IMR-90 (cell line): ENCODE measurements around the gene TMEM131. TPM values are rescaled to one million over a fixed set of nuclear protein-coding genes. Genes with fewer than 3 reads are reported as not detected.
"Not testable (repeated sequence)": the region's sequence is repeated elsewhere in the genome, so short reads cannot be mapped to it uniquely, and the experiment has no call there.

Experiments used
- ATAC-seq: fragments of 200-7000 bp; cut with Tn5 transposase; 2 replicates; pipeline ENCODE4 v1.9.1; 2020; ENCODE audit warnings: low read depth, mild to moderate bottlenecking, moderate library complexity
- BruUV-seq: library from RNA; stranded (reverse); fragments of 400-500 nt; replicated peaks from 2 replicates; lab custom pipeline; 2021; lab: Mats Ljungman, UMichigan
- CTCF ChIA-PET: fragments of 300-600 bp; formaldehyde crosslinking; extraction: SDS; loops from one replicate; lab custom pipeline; 2021; ENCODE audit warnings: antibody characterized with exemption; lab: Yijun Ruan, JAX
- POLR2A ChIA-PET: fragments of 300-600 bp; sonication (Branson Sonifier 250); formaldehyde crosslinking; loops from one replicate; lab custom pipeline; 2022; ENCODE audit warnings: antibody characterized with exemption; ENCODE audit not compliant: unreplicated experiment; lab: Charles Lee
- DNase-seq: peaks from one replicate; pipeline ENCODE4 v3.0.0; 2013
- H2AFZ ChIP-seq: replicated peaks from 2 replicates; pipeline ENCODE3; 2013; ENCODE audit warnings: low read length, mild to moderate bottlenecking; ENCODE audit not compliant: poor library complexity
- H2AK5ac ChIP-seq: 2 replicates; pipeline ENCODE4 v1.6.1; 2013; ENCODE audit warnings: low read depth, low read length, inconsistent platforms
- H2AK9ac ChIP-seq: replicated peaks from 2 replicates; pipeline ENCODE3; 2013; ENCODE audit warnings: mild to moderate bottlenecking, low read depth, low read length, moderate library complexity; ENCODE audit not compliant: poor library complexity
- H2BK120ac ChIP-seq: 2 replicates; pipeline ENCODE4 v1.6.1; 2013; ENCODE audit warnings: low read depth, low read length, inconsistent platforms
- H2BK15ac ChIP-seq: 3 replicates; pipeline ENCODE4 v1.6.1; 2013; ENCODE audit warnings: low read depth, low read length, inconsistent platforms
- H2BK20ac ChIP-seq: 2 replicates; pipeline ENCODE4 v1.6.1; 2013; ENCODE audit warnings: low read depth, mild to moderate bottlenecking, inconsistent platforms, low read length, moderate library complexity
- H2BK5ac ChIP-seq: 2 replicates; pipeline ENCODE4 v1.6.1; 2013; ENCODE audit warnings: mild to moderate bottlenecking, low read depth, low read length, inconsistent platforms; ENCODE audit not compliant: poor library complexity, severe bottlenecking
- H3K14ac ChIP-seq: replicated peaks from 2 replicates; pipeline ENCODE4 v1.6.1; 2013; ENCODE audit warnings: low read depth, low read length, inconsistent platforms
- H3K18ac ChIP-seq: 2 replicates; pipeline ENCODE4 v1.6.1; 2013; ENCODE audit warnings: low read depth, low read length, control low read depth
- H3K23ac ChIP-seq: 2 replicates; pipeline ENCODE4 v1.6.1; 2013; ENCODE audit warnings: low read depth, low read length, inconsistent platforms
- H3K27ac ChIP-seq: 2 replicates; pipeline ENCODE4 v1.5.1; 2013; ENCODE audit warnings: mild to moderate bottlenecking, control low read depth, low read length; ENCODE audit not compliant: insufficient read depth
- H3K27me3 ChIP-seq: 2 replicates; pipeline ENCODE4 v1.6.1; 2013; ENCODE audit warnings: low read length; ENCODE audit not compliant: control insufficient read depth, insufficient read depth
- H3K36me3 ChIP-seq: 2 replicates; pipeline ENCODE4 v1.6.1; 2013; ENCODE audit warnings: low read length, mixed read lengths; ENCODE audit not compliant: control insufficient read depth, insufficient read depth
- H3K4ac ChIP-seq: 2 replicates; pipeline ENCODE4 v1.6.1; 2013; ENCODE audit warnings: low read depth, low read length, inconsistent platforms
- H3K4me1 ChIP-seq: 2 replicates; pipeline ENCODE4 v1.6.1; 2013; ENCODE audit warnings: low read length, mixed read lengths; ENCODE audit not compliant: control insufficient read depth, insufficient read depth
- H3K4me2 ChIP-seq: 2 replicates; pipeline ENCODE4 v1.6.1; 2013; ENCODE audit warnings: low read depth, mild to moderate bottlenecking, control low read depth, low read length, moderate library complexity
- H3K4me3 ChIP-seq: 2 replicates; pipeline ENCODE4 v1.5.1; 2013; ENCODE audit warnings: low read depth, mild to moderate bottlenecking, control low read depth, low read length, moderate library complexity; ENCODE audit not compliant: insufficient read depth
- H3K56ac ChIP-seq: 2 replicates; pipeline ENCODE4 v1.6.1; 2013; ENCODE audit warnings: low read length, inconsistent platforms; ENCODE audit not compliant: insufficient read depth; ENCODE audit errors: extremely low read depth
- H3K79me1 ChIP-seq, 2 experiments: 2 replicates each; pipeline ENCODE4 v1.6.1; 2013; ENCODE audit warnings: low read length in 2 of 2, inconsistent platforms in 1 of 2, low read depth in 1 of 2
- H3K9ac ChIP-seq: 2 replicates; pipeline ENCODE4 v1.6.1; 2013; ENCODE audit warnings: low read depth, low read length, control low read depth
- H3K9me1 ChIP-seq: 2 replicates; pipeline ENCODE4 v1.6.1; 2013; ENCODE audit warnings: low read length, inconsistent platforms; ENCODE audit not compliant: insufficient read depth
- H3K9me3 ChIP-seq: 2 replicates; pipeline ENCODE4 v1.6.1; 2013; ENCODE audit warnings: low read length; ENCODE audit not compliant: control insufficient read depth, insufficient read depth
- H4K20me1 ChIP-seq: 2 replicates; pipeline ENCODE4 v1.6.1; 2013; ENCODE audit warnings: low read length, inconsistent platforms; ENCODE audit not compliant: insufficient read depth
- H4K5ac ChIP-seq: 2 replicates; pipeline ENCODE4 v1.6.1; 2013; ENCODE audit warnings: mild to moderate bottlenecking, low read depth, low read length, control low read depth
- H4K8ac ChIP-seq, 2 experiments: 2 replicates each; pipeline ENCODE4 v1.6.1; 2013; ENCODE audit warnings: low read depth in 2 of 2, low read length in 2 of 2, control low read depth in 1 of 2, inconsistent platforms in 1 of 2
- H4K91ac ChIP-seq: 2 replicates; pipeline ENCODE4 v1.6.1; 2013; ENCODE audit warnings: low read depth, low read length, inconsistent platforms; ENCODE audit not compliant: insufficient read depth
- CEBPB ChIP-seq: IDR thresholded peaks from 2 replicates; pipeline ENCODE4 v1.6.1; 2012; ENCODE audit warnings: low read depth, low read length, improper control_type of control experiment
- CHD1 ChIP-seq: IDR thresholded peaks from 2 replicates; pipeline ENCODE4 v1.6.1; 2012; ENCODE audit warnings: low read depth, low read length, improper control_type of control experiment
- FOS ChIP-seq: fragments of 150-350 bp; IDR thresholded peaks from 2 replicates; pipeline ENCODE4 v1.6.1; 2016; ENCODE audit warnings: low read depth, low read length
- RCOR1 ChIP-seq: IDR thresholded peaks from 2 replicates; pipeline ENCODE4 v1.6.1; 2012; ENCODE audit warnings: mild to moderate bottlenecking, low read length, improper control_type of control experiment; ENCODE audit not compliant: insufficient replicate concordance
- RFX5 ChIP-seq: IDR thresholded peaks from 2 replicates; pipeline ENCODE4 v1.8.0; 2012; ENCODE audit warnings: low read depth, mild to moderate bottlenecking, low read length, moderate library complexity
- WGBS, 2 experiments: methylation state at CpG; one replicate each; pipeline versions ENCODE4 v1.1.5 to v1.1.7; 2013; ENCODE audit warnings: missing lambda C conversion rate in 2 of 2; ENCODE audit not compliant: insufficient read length in 1 of 2; ENCODE audit errors: extremely low coverage in 2 of 2; 5-methylcytosine and 5-hydroxymethylcytosine counted together
- dilution Hi-C: fragments of 300-500 bp; cut with HindIII; formaldehyde crosslinking; loops from one replicate; pipeline ENCODE4 v1.14.3; 2018; ENCODE audit warnings: low sequenced_read_pairs; ENCODE audit not compliant: unreplicated experiment
- in situ Hi-C: fragments of 300-500 bp; cut with MboI; formaldehyde crosslinking; loops from 3 replicates; pipeline ENCODE4 v1.14.3; 2019; ENCODE audit warnings: low sequenced_read_pairs, inconsistent platforms, mixed read lengths
- intact Hi-C: fragments of 100-400 bp; cut with micrococcal nuclease; formaldehyde crosslinking; loops from 2 replicates; pipeline ENCODE4 v1.10.0; 2022
- polyA plus RNA-seq, 3 experiments: library from polyadenylated mRNA; depleted of rRNA; stranded (reverse); fragments of >200 nt; gene quantifications; 2 replicates each; pipeline ENCODE4 v1.2.3, GENCODE V29; 2012; ENCODE audit warnings: low replicate concordance in 1 of 3
- total RNA-seq: library from RNA; depleted of rRNA; stranded (reverse); fragments of >200 nt; gene quantifications from 2 replicates; pipeline ENCODE4 v1.2.3, GENCODE V29; 2012

TMEM131 gene
- total and polyA plus RNA-seq, 2 of the 4 experiments (the other 2 are of a cell fraction), result 13.3 to 14.0 TPM

DNA sequence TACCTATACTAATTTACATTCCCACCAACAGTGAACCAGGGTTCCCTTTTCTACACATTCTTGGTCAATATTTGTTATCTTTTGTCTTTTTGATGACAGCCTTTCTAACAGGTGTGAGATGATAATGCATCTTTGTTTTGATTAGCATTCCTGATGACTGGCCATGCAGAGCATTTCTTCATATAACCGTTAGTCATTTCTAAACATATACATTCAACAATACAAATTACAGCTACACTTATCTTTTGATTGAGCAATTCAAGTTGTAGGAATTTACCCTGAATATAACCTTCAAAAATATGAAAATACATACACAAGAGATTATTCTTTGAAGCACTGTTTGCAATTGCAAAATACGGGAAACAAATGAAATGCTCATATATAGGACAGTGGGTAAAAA lies 94.9 kb downstream of the TMEM131 start:
- Histone ChIP-seq H3K36me3 (peaks cover 3% of the 10 kb centered on the region; the same call in 1 of the 2 replicates), H3K9me3 (peaks cover 2% of the 10 kb centered on the region; the same call in 1 of the 2 replicates), H3K9ac (no peak overlapping the region), H2BK5ac (no peak overlapping the region), H2AK9ac (no peak overlapping the region), H3K23ac (no peak overlapping the region), H2BK20ac (no peak overlapping the region), H3K27ac (no peak overlapping the region), H3K18ac (no peak overlapping the region), H4K91ac (no peak overlapping the region), H2AK5ac (no peak overlapping the region), H3K4ac (no peak overlapping the region), H3K4me2 (no peak overlapping the region), H3K4me3 (no peak overlapping the region), H3K4me1 (no peaks in the 10 kb centered on the region), H3K27me3 (no peaks in the 10 kb centered on the region), H3K9me1 (0 out of 2 replicates have a peak, but pooled peaks cover 3% of the 10 kb centered on the region), H2BK120ac (no peak overlapping the region), H4K5ac (no peak overlapping the region), H3K14ac (no peak overlapping the region), H3K79me1 (peaks cover 8 to 21% of the 10 kb centered on the region in 2 experiments), H2AFZ (no peak overlapping the region), H4K8ac (no peak overlapping the region), H4K20me1 (no peaks in the 10 kb centered on the region), H2BK15ac (no peak overlapping the region), H3K56ac (no peak overlapping the region)
- ATAC-seq, result peak; percentile 62
- in situ Hi-C loops, result no loop called here
- TF ChIP-seq FOS, result peak; percentile 52
- TF ChIP-seq CEBPB, result peak; percentile 93
- no peak for TF ChIP-seq RFX5
- peak; percentile 54 for TF ChIP-seq RCOR1
- TF ChIP-seq CHD1, result no peak
- ChIA-PET POLR2A (no interaction called here), CTCF (no interaction called here)
- intact Hi-C loops, result loop anchor here (5.0 kb wide), 1 partner anchor 36 kb away; no protein-coding TSS in a partner anchor
- peak; percentile 66 for DNase-seq
- dilution Hi-C loops, result no loop called here
- no CpG with 5 or more reads among the region's 2 CpGs for WGBS, 2 experiments
- BruUV-seq, result no TSS peak

DNA sequence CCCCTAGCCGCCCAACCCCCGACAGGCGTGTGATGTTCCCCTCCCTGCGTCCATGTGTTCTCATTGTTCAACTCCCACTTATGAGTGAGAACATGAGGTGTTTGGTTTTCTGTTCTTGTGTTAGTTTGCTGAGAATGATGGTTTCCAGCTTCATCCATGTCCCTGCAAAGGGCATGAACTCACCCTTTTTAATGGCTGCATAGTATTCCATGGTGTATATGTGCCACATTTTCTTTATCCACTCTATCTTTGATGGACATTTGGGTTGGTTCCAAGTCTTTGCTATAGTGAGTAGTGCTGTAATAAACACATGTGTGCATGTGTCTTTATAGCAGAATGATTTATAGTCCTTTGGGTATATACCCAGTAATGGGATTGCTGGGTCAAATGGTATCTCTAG lies 102.7 kb downstream of the TMEM131 start:
- H3K27me3 ChIP-seq, H2BK5ac ChIP-seq, H4K20me1 ChIP-seq, H3K18ac ChIP-seq, H2BK20ac ChIP-seq, H2BK15ac ChIP-seq, BruUV-seq, H2AFZ ChIP-seq, H3K4ac ChIP-seq, H2BK120ac ChIP-seq, DNase-seq, POLR2A ChIA-PET, H3K36me3 ChIP-seq, H3K23ac ChIP-seq, H3K14ac ChIP-seq, ATAC-seq, H3K9me1 ChIP-seq, H3K9ac ChIP-seq, H2AK5ac ChIP-seq, intact Hi-C loops, H3K27ac ChIP-seq, H2AK9ac ChIP-seq, in situ Hi-C loops, H4K91ac ChIP-seq, H3K56ac ChIP-seq, H4K8ac ChIP-seq, H3K4me3 ChIP-seq, H3K4me2 ChIP-seq, dilution Hi-C loops, H3K4me1 ChIP-seq, H3K9me3 ChIP-seq, H4K5ac ChIP-seq: not testable (repeated sequence)
- CTCF ChIA-PET, result interaction anchor here (0.7 kb wide), 1 partner anchor 13 kb away, joined by 3 read pairs; no protein-coding TSS in a partner anchor
- peaks cover 3 to 13% of the 10 kb centered on the region in 2 experiments; a peak in 1 of 4 replicates for H3K79me1 ChIP-seq
- WGBS, 2 experiments, result no CpG with 5 or more reads among the region's 4 CpGs
